HCT116 (cell line): ENCODE measurements around the gene TBATA. TPM values are rescaled to one million over a fixed set of nuclear protein-coding genes. Genes with fewer than 3 reads are reported as not detected.

Experiments used
- ATAC-seq: fragments of 200-7000 bp; cut with Tn5 transposase; 2 replicates; pipeline ENCODE4 v1.9.1; 2020; ENCODE audit warnings: mild to moderate bottlenecking, moderate library complexity
- BruUV-seq: library from RNA; stranded (reverse); fragments of 400-500 nt; replicated peaks from 2 replicates; lab custom pipeline; 2021; lab: Mats Ljungman, UMichigan
- CTCF ChIA-PET: fragments of 300-600 bp; sonication (Branson Sonifier 250); formaldehyde crosslinking; loops from one replicate; lab custom pipeline; 2021; ENCODE audit warnings: antibody characterized with exemption; lab: Charles Lee
- POLR2A ChIA-PET: fragments of 300-600, 350-600 bp; sonication (Branson Sonifier 250); formaldehyde crosslinking; loops from one replicate; lab custom pipeline; 2021; ENCODE audit warnings: antibody characterized with exemption; lab: Charles Lee
- RAD21 ChIA-PET, 2 experiments: fragments of 300-600 bp; sonication (Branson Sonifier 250); formaldehyde crosslinking; loops; one replicate each; lab custom pipeline; 2023; ENCODE audit warnings: low total read pairs in 2 of 2; ENCODE audit not compliant: uncharacterized antibody in 2 of 2, unreplicated experiment in 2 of 2, low non-redundant PET in 1 of 2; lab: Charles Lee
- DNase-seq: peaks from one replicate; pipeline ENCODE4 v3.0.0-alpha.2; 2010; ENCODE audit warnings: low read depth, low spot score
- H2AFZ ChIP-seq: fragments of 200-600 bp; shearing (Covaris generic), sonication (generic); 2 replicates; pipeline ENCODE4 v1.6.1; 2017; ENCODE audit warnings: low read depth, mixed run types, mixed read lengths, antibody characterized with exemption, low read length; ENCODE audit not compliant: poor library complexity, severe bottlenecking
- H3K27ac ChIP-seq: 2 replicates; pipeline ENCODE4 v1.5.1; 2012; ENCODE audit warnings: low read depth, low read length
- H3K27me3 ChIP-seq: fragments of 200-600 bp; sonication (generic); 2 replicates; pipeline ENCODE4 v1.6.1; 2016; ENCODE audit warnings: mixed run types, low read length, mixed read lengths; ENCODE audit not compliant: insufficient read depth
- H3K36me3 ChIP-seq, 2 experiments: fragments of 200-500 bp in 1 of 2; fragments of 200-600 bp in 1 of 2; sonication (Bioruptor generic) in 1 of 2; sonication (generic) in 1 of 2; 2 replicates each; pipeline versions ENCODE4 v1.5.1 to v1.6.1; 2014 to 2016; ENCODE audit warnings: low read length in 2 of 2, inconsistent platforms in 1 of 2, mixed read lengths in 1 of 2, mixed run types in 1 of 2; ENCODE audit not compliant: insufficient read depth in 2 of 2, control insufficient read depth in 1 of 2
- H3K4me1 ChIP-seq, 2 experiments: fragments of 200-600 bp in 1 of 2; sonication (generic) in 1 of 2; 2 replicates each; pipeline versions ENCODE4 v1.5.1 to v1.6.1; 2012 to 2017; ENCODE audit warnings: low read length in 2 of 2, inconsistent platforms in 1 of 2, mild to moderate bottlenecking in 1 of 2, mixed read lengths in 1 of 2, mixed run types in 1 of 2, moderate library complexity in 1 of 2; ENCODE audit not compliant: insufficient read depth in 2 of 2, control insufficient read depth in 1 of 2
- H3K4me2 ChIP-seq: fragments of 200-600 bp; sonication (generic); 2 replicates; pipeline ENCODE4 v1.6.1; 2017; ENCODE audit warnings: mixed run types, low read length, mixed read lengths
- H3K4me3 ChIP-seq, 2 experiments: fragments of 200-600 bp in 1 of 2; sonication (generic) in 1 of 2; replicated peaks in 1 of 2; 2 replicates each; pipeline ENCODE4 v1.5.1; 2011 to 2016; ENCODE audit warnings: low read length in 2 of 2, control low read depth in 1 of 2, low read depth in 1 of 2, mild to moderate bottlenecking in 1 of 2, mixed read lengths in 1 of 2, mixed run types in 1 of 2
- H3K79me2 ChIP-seq: fragments of 200-600 bp; sonication (generic); 2 replicates; pipeline ENCODE4 v1.6.1; 2017; ENCODE audit warnings: mild to moderate bottlenecking, mixed run types, low read length, moderate library complexity, mixed read lengths; ENCODE audit not compliant: insufficient read depth
- H3K9ac ChIP-seq: fragments of 200-600 bp; sonication (generic); 2 replicates; pipeline ENCODE4 v1.6.1; 2016; ENCODE audit warnings: low read length, mixed read lengths
- H3K9me2 ChIP-seq: fragments of 200-600 bp; sonication (generic), shearing (Covaris generic); 2 replicates; pipeline ENCODE4 v1.6.1; 2017; ENCODE audit warnings: mixed run types, mild to moderate bottlenecking, moderate library complexity; ENCODE audit not compliant: insufficient read depth
- H3K9me3 ChIP-seq, 2 experiments: fragments of 200-500 bp in 1 of 2; fragments of 200-600 bp in 1 of 2; sonication (Bioruptor generic) in 1 of 2; sonication (generic) in 1 of 2; 2 replicates each; pipeline ENCODE4 v1.6.1; 2014 to 2017; ENCODE audit warnings: low read length in 2 of 2, mixed read lengths in 2 of 2, inconsistent platforms in 1 of 2, low read depth in 1 of 2, mild to moderate bottlenecking in 1 of 2, mixed run types in 1 of 2, moderate library complexity in 1 of 2; ENCODE audit not compliant: control insufficient read depth in 1 of 2, insufficient read depth in 1 of 2
- H4K20me1 ChIP-seq: fragments of 200-600 bp; sonication (generic), shearing (Covaris generic); 2 replicates; pipeline ENCODE4 v1.6.1; 2017; ENCODE audit warnings: mixed run types, mild to moderate bottlenecking, moderate library complexity; ENCODE audit not compliant: insufficient read depth
- ATF3 ChIP-seq: IDR thresholded peaks from 2 replicates; pipeline ENCODE4 v1.6.1; 2012
- CEBPB ChIP-seq: IDR thresholded peaks from 2 replicates; pipeline ENCODE4 v1.6.1; 2012; ENCODE audit warnings: low read depth
- EZH2phosphoT487 ChIP-seq: fragments of 200-600 bp; IDR thresholded peaks from 2 replicates; pipeline ENCODE4 v1.6.1; 2018; ENCODE audit warnings: antibody characterized with exemption, borderline replicate concordance
- FOSL1 ChIP-seq: IDR thresholded peaks from 2 replicates; pipeline ENCODE4 v1.6.1; 2012; ENCODE audit warnings: low read depth
- JUND ChIP-seq: IDR thresholded peaks from 2 replicates; pipeline ENCODE4 v1.6.1; 2012
- POLR2AphosphoS5 ChIP-seq: IDR thresholded peaks from 2 replicates; pipeline ENCODE4 v1.6.1; 2011; ENCODE audit warnings: mild to moderate bottlenecking, low read depth, low read length, moderate library complexity
- SRF ChIP-seq: IDR thresholded peaks from 2 replicates; pipeline ENCODE4 v1.6.1; 2012; ENCODE audit warnings: low read depth
- TCF7L2 ChIP-seq: IDR thresholded peaks from 2 replicates; pipeline ENCODE4 v1.7.0; 2011; ENCODE audit warnings: borderline replicate concordance, inconsistent platforms; ENCODE audit not compliant: insufficient read depth, insufficient read length; ENCODE audit errors: extremely low read depth
- ZBTB33 ChIP-seq: IDR thresholded peaks from 2 replicates; pipeline ENCODE4 v1.6.1; 2011; ENCODE audit warnings: mild to moderate bottlenecking, low read length, moderate library complexity; ENCODE audit not compliant: insufficient replicate concordance; ENCODE audit errors: extremely low read depth
- intact Hi-C: fragments of 100-400 bp; cut with micrococcal nuclease; formaldehyde crosslinking; loops from 2 replicates; pipeline ENCODE4 v1.10.0; 2022
- total RNA-seq: library from RNA; stranded (reverse); gene quantifications from one replicate; pipeline ENCODE4 v1.2.1, GENCODE V29; 2021; ENCODE audit not compliant: unreplicated experiment
- TF ChIP-seq, protein P1 (sequence below): IDR thresholded peaks from 2 replicates; pipeline ENCODE4 v1.6.1; 2012

Gene TBATA
- total RNA-seq, 1 experiment from 2014 or later = not detected

- no TSS peak for BruUV-seq
- ChIA-PET CTCF (no interaction called here), POLR2A (no interaction called here)
Observed at GRCh38 chr10:70810967-70811366, 25.8 kb upstream of the TBATA start.

More at GRCh38 chr10:70810967-70811366, 25.8 kb upstream of the TBATA start:
- DNase-seq = no peak
- Histone ChIP-seq H3K27ac (no peak overlapping the region), H3K4me1 (peaks cover 0 to 8% of the 10 kb centered on the region in 2 experiments; a peak in 1 of 4 replicates), H2AFZ (no peak overlapping the region), H3K36me3 (no peaks in the 10 kb centered on the region), H4K20me1 (no peaks in the 10 kb centered on the region)
- no peak for ATAC-seq
- RAD21 ChIA-PET = no interaction called here
- intact Hi-C loops = no loop called here
- TF ChIP-seq CEBPB (no peak), POLR2AphosphoS5 (no peak), ZBTB33 (no peak), JUND (no peak), SRF (no peak), TCF7L2 (no peak), FOSL1 (no peak), EZH2phosphoT487 (no peak), ATF3 (no peak)
- TF ChIP-seq, protein P1, sequence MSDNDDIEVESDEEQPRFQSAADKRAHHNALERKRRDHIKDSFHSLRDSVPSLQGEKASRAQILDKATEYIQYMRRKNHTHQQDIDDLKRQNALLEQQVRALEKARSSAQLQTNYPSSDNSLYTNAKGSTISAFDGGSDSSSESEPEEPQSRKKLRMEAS = no peak
- TF ChIP-seq, all 23 proteins: peak for 0
- Histone ChIP-seq H3K79me2 (no peaks in the 10 kb centered on the region), H3K4me2 (no peak overlapping the region), H3K9ac (no peak overlapping the region), H3K27me3 (no peaks in the 10 kb centered on the region), H3K4me3 (no peak overlapping the region), H3K9me2 (no peaks in the 10 kb centered on the region), H3K9me3 (no peaks in the 10 kb centered on the region)
